ENCODE data around the gene SBNO2.

The SBNO2 gene

DNA sequence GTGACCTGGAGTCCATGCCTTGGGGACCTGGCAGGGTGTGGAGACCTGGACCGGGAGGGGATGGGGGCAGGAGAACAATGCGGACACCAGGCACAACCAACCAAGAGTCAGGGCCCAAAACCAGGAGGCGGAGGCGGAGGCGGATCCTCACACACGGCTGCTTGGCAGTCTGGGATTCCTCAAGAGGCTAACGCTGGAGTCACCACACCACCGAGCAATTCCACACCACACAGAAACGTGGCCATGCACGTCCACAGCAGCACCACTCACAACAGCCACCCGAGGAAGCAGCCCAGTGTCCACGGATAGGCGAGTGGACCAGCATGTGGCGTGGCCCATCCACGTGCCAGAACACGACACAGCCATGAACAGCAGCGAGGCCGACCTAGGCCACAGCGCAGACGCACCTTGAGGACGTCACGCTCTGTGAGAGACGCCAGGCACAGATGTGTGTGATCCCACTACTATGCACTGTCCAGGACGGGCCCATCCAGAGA, 17.7 kb downstream of the SBNO2 start:
- in situ Hi-C loops (cut with MboI; ENCODE audit: low sequenced_read_pairs), result no loop called here

- in situ Hi-C loops (cut with MboI; ENCODE audit: low sequenced_read_pairs), result no loop called here
Measured at GRCh38 chr19:1155352-1156304, 18.4 kb downstream of the SBNO2 start.

DNA sequence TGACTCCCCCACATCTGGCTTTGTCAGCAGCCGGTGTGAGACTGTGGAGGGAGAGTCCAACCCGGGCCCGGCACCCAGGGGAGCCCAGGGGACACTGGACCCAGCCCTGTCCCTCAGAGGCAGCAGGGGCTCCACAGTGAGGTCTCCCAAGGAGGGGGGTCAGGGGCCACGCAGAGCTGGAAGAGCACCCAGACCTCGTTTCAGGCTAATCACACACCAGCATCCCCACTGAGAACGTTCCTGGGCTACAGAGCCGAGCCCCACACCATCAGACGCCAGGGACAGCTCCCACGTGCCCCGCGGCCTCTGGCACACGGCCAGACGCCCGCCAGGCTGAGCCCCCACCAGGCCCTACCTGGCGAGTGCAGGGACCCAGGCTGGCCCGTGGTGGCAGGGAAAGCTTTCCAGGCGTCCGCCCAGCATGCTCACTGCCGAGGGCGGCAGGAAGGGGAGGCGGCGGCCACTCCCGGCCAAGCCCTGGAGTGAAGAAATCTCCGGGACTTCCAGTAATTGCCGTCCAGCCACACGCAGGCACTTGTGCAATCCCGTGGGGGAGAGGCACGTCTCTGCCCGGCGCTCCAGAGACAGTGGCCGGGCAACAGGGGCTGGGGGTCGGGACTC, 19.2 kb downstream of the SBNO2 start:
- in situ Hi-C loops (cut with MboI; ENCODE audit: low sequenced_read_pairs), result no loop called here

DNA sequence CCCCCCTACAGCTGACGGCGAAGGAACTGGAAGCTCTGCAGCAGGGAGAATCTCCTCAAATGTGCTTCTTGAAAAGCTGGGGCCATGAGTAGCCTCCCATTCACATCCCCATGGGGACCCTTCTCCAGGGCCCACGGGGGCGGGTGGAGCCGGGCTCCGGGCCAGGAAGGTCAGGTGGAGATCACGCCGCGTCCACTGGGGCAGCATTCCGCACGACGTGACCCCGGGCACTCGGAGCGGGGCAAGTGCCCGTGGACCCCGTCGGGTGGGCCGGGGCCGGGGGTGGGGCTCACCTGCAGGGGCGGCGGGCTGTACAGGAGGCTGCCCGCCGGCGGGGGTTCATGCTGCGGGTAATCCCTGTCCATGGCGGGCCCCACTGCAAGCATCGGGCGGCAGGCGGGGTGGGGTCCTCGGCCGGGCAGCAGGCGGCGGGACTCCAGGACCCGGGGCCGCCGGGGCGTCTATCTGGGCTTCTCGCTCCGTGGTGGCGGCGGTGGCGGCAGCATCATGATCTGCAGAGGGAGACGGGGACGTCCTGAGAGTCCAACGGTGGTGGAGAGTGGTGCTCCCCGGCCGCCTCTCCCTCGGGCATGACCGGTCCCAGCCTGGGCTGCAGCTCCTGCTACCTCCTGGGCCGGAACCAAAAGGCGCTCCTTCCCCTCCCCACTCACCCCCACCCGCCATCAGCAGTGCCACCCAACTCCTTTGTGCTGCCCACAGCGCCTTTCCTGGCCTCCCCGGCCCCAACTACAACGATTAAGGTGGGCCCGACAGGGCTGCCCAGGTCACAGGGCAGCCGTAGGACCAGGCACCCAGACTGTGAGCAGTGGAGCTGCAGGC, 20.0 kb downstream of the SBNO2 start:
- in situ Hi-C loops (cut with MboI; ENCODE audit: low sequenced_read_pairs), result no loop called here

DNA sequence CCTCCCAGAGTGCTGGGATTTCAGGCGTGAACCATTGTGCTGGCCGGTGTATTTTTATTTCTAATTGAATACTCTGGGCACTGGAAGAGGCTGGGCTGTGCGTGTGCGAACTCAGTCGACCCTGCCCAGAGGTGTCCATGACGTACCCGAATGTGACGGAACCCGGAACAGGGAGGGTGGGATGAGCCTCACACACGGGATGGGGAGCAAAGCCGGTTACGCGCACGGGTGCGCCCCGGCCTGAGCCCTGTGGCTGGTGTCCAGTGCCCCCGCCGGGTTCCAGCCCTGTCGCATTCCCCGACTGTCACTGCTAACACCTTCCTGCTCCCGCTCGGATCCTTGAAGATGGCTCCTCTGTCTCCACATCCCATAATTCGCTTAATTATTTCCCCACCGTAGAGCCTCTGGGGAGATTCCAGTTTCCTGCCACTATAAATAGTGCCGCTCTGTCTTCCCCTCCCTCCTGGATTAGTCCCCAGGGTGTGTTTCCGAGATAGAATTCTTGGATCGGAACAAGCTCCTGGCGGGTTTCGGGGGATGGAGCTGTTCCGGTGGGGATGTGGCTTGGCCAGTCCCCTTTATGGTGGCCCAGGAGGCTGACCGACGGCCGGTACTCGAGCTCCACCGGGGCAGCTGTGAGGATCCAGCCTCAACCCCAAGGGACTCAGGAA, 22.0 kb downstream of the SBNO2 start:
- in situ Hi-C loops (cut with MboI; ENCODE audit: low sequenced_read_pairs), result no loop called here

- in situ Hi-C loops (cut with MboI; ENCODE audit: low sequenced_read_pairs), result no loop called here
Measured at GRCh38 chr19:1151037-1151724, 22.9 kb downstream of the SBNO2 start.

- in situ Hi-C loops (cut with MboI; ENCODE audit: low sequenced_read_pairs), result no loop called here
Measured at GRCh38 chr19:1150333-1151036, 23.6 kb downstream of the SBNO2 start.

DNA sequence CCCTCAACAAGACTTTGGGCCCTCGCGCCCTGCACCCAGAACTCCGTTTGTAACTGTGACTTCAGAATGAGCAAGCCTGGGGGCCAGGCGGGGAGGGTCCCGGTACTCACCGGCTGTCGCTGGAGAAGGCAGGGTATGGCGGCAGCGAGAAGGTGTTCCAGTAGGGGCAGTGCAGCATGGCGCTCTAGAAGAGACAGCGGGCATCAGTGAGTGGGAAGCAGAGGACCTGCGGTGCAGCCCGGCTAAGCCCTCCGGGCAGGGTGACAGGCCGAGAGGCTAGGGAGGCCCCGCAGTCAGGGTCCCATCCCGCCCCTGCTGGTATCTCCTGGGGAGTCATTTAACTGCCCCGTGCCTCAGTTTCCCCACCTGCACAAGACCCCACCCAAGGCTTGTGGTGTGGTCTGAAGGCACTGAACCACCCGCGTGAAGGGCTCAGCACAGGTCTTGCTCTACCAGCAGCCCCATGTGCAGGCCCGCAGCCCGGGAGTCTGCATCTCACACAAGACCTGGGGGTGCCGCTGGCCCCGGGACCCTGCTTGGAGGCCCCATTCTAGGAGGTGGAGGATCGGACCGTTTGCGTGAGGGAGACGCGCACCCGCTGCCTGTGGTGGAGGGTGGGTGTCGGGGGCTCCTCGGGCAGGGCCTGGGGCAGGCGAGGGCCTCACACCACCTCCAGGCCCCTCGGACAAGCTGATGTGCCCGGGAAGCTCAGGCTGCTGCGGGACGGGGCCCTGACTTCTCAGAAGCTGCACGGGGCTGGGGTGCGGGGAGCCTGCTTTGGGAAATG, 24.6 kb downstream of the SBNO2 start:
- in situ Hi-C loops (cut with MboI; ENCODE audit: low sequenced_read_pairs), result no loop called here

- in situ Hi-C loops (cut with MboI; ENCODE audit: low sequenced_read_pairs), result no loop called here
Measured at GRCh38 chr19:1147934-1148549, 26.0 kb downstream of the SBNO2 start.

GRCh38 chr19:1146858-1147780, 26.9 kb downstream of the SBNO2 start:
- in situ Hi-C loops (cut with MboI; ENCODE audit: low sequenced_read_pairs), result no loop called here

DNA sequence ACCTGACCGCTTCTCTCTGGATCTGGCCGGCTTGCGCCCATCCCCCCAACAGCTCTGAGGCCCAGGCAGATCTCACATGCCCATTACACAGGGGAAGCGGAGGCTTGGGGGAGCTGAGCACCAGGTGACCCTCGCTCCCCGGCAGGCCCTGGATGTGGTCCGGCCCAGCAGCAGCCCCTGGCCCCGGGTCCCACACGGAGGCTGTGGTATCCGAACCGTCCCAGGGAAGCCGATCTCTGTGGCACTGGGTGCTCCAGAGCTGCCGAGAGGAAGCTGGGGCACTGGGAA, 27.7 kb downstream of the SBNO2 start:
- in situ Hi-C loops (cut with MboI; ENCODE audit: low sequenced_read_pairs), result no loop called here

DNA sequence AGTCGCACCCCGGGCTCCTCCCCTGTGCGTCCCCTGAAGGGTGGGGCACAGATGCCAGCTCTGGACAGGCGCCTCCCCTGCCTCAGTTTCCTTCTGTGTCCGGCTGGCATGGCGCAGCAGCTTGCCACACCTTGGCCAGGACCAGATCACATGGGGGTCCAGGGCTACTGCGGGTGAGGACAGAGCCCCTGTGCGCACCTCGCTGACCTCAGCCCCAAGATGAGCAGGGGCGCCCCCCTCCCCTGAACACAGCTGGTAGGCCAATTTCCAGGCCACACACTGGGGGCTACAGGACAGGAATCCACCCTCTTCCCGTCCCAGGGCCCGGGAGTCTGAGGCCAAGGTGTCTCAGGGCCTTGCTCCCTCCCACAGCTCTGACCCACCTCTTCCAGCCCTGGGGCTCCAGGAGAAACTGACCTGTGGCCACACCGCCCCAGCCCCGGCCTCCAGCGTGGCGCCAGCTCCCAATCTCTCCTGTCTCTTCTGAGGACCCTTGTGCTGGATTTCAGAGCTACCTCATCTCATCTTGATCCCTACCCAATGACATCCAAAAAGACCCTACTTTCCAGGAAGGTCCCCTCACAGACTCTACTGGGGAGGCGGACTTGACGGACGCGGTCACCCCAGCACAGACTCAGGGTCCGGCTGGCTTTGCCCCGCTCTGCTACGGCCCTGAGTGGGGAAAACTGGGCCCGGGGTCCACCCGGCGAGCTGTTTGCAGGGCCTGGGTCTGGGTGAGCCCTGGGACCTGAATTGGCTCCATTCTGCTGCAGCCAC, 28.2 kb downstream of the SBNO2 start:
- in situ Hi-C loops (cut with MboI; ENCODE audit: low sequenced_read_pairs), result no loop called here

GRCh38 chr19:1144741-1145140, 29.3 kb downstream of the SBNO2 start:
- in situ Hi-C loops (cut with MboI; ENCODE audit: low sequenced_read_pairs), result no loop called here

DNA sequence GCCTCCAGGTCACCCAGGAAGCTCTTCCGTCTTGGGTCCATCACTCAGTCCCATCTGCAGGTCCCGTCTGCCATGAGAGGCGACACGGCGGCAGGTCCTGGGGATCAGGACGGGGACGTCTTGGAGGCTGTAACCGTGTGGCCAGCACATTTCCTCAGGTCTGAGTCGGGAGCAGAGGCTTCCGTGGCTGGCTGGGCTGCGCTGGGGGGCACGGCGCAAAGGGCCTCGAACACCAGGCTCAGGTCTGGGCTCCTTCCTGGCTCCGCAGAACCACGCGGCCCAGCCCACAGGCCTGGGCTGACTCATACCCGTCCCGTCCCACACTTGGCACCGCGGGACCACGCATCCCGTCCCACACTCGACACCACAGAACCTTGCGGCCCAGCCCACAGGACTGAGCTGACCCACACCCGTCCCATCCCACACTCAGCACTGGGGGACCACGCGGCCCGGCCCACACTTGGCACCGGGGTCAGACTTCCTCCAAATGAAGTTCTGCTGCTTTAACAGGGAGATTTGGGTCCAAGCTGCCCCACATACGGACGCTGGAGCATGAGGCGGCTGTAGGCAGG, 30.2 kb downstream of the SBNO2 start:
- in situ Hi-C loops (cut with MboI; ENCODE audit: low sequenced_read_pairs), result no loop called here

- in situ Hi-C loops (cut with MboI; ENCODE audit: low sequenced_read_pairs), result no loop called here
Measured at GRCh38 chr19:1141944-1142343, 32.1 kb downstream of the SBNO2 start.

GRCh38 chr19:1140272-1141027, 33.6 kb downstream of the SBNO2 start:
- in situ Hi-C loops (cut with MboI; ENCODE audit: low sequenced_read_pairs), result no loop called here

All from HL-60/S4 (cell line).